H9 (cell line): ENCODE data around the gene CFAP73. TPM values are rescaled to one million over a fixed set of nuclear protein-coding genes. Genes with fewer than 3 reads are reported as not detected.

Experiments
- DNase-seq: peaks from one replicate; pipeline ENCODE4 v3.0.0-alpha.2; 2017
- H2AFZ ChIP-seq: one replicate; pipeline ENCODE4 v1.6.1; 2013; ENCODE audit warnings: mild to moderate bottlenecking, low read length, control low read depth, moderate library complexity
- H2AK5ac ChIP-seq: 2 replicates; pipeline ENCODE4 v1.6.1; 2013; ENCODE audit warnings: low read length, control low read depth, mixed read lengths; ENCODE audit not compliant: insufficient read length
- H2BK120ac ChIP-seq: one replicate; pipeline ENCODE4 v1.6.1; 2013; ENCODE audit warnings: low read depth, mild to moderate bottlenecking, low read length, control low read depth, inconsistent platforms; ENCODE audit not compliant: poor library complexity, severe bottlenecking
- H2BK12ac ChIP-seq: 2 replicates; pipeline ENCODE4 v1.6.1; 2013; ENCODE audit warnings: low read length, control low read depth, mixed read lengths, low read depth; ENCODE audit not compliant: insufficient read length
- H2BK15ac ChIP-seq: 2 replicates; pipeline ENCODE4 v1.6.1; 2013; ENCODE audit warnings: low read depth, low read length, control low read depth
- H2BK20ac ChIP-seq: one replicate; pipeline ENCODE4 v1.6.1; 2013; ENCODE audit warnings: low read depth, mild to moderate bottlenecking, low read length, control low read depth, inconsistent platforms; ENCODE audit not compliant: poor library complexity, severe bottlenecking
- H2BK5ac ChIP-seq: 2 replicates; pipeline ENCODE4 v1.6.1; 2013; ENCODE audit warnings: low read length, control low read depth, mixed read lengths; ENCODE audit not compliant: insufficient read length
- H3K14ac ChIP-seq: 2 replicates; pipeline ENCODE4 v1.6.1; 2013; ENCODE audit warnings: low read length, control low read depth; ENCODE audit not compliant: insufficient read depth
- H3K18ac ChIP-seq: 2 replicates; pipeline ENCODE4 v1.6.1; 2013; ENCODE audit warnings: low read depth, mild to moderate bottlenecking, mixed read lengths, low read length, control low read depth; ENCODE audit not compliant: insufficient read length
- H3K23ac ChIP-seq: 2 replicates; pipeline ENCODE4 v1.6.1; 2013; ENCODE audit warnings: low read length, control low read depth, mixed read lengths, low read depth; ENCODE audit not compliant: insufficient read length
- H3K23me2 ChIP-seq: 2 replicates; pipeline ENCODE4 v1.6.1; 2013; ENCODE audit warnings: low read depth, mild to moderate bottlenecking, mixed read lengths, low read length, control low read depth; ENCODE audit not compliant: insufficient read length, poor library complexity, severe bottlenecking
- H3K27ac ChIP-seq: 2 replicates; pipeline ENCODE4 v1.5.1; 2013; ENCODE audit warnings: low read length, control low read depth, mixed read lengths, low read depth; ENCODE audit not compliant: insufficient read length
- H3K27me3 ChIP-seq: 2 replicates; pipeline ENCODE4 v1.6.1; 2013; ENCODE audit warnings: low read length, control low read depth, inconsistent platforms; ENCODE audit not compliant: insufficient read depth
- H3K4ac ChIP-seq: 2 replicates; pipeline ENCODE4 v1.6.1; 2013; ENCODE audit warnings: low read depth, mild to moderate bottlenecking, control low read depth, inconsistent platforms, low read length, moderate library complexity
- H3K4me1 ChIP-seq: 2 replicates; pipeline ENCODE4 v1.6.1; 2013; ENCODE audit warnings: low read length, control low read depth, inconsistent platforms; ENCODE audit not compliant: insufficient read depth
- H3K4me2 ChIP-seq: 2 replicates; pipeline ENCODE4 v1.6.1; 2013; ENCODE audit warnings: low read length, control low read depth, mixed read lengths; ENCODE audit not compliant: insufficient read length, insufficient read depth
- H3K56ac ChIP-seq: 2 replicates; pipeline ENCODE4 v1.6.1; 2013; ENCODE audit warnings: low read depth, mild to moderate bottlenecking, mixed read lengths, low read length, control low read depth; ENCODE audit not compliant: insufficient read length
- H3K79me1 ChIP-seq: 2 replicates; pipeline ENCODE4 v1.6.1; 2013; ENCODE audit warnings: low read depth, mild to moderate bottlenecking, moderate library complexity, low read length, control low read depth, inconsistent platforms; ENCODE audit not compliant: insufficient read depth, poor library complexity, severe bottlenecking
- H3K79me2 ChIP-seq: 2 replicates; pipeline ENCODE4 v1.6.1; 2013; ENCODE audit warnings: low read length, control low read depth, inconsistent platforms; ENCODE audit not compliant: insufficient read depth
- H3K9ac ChIP-seq: 2 replicates; pipeline ENCODE4 v1.6.1; 2013; ENCODE audit warnings: low read length, control low read depth, mixed read lengths; ENCODE audit not compliant: insufficient read length; ENCODE audit errors: extremely low read depth
- H3K9me3 ChIP-seq: one replicate; pipeline ENCODE4 v1.6.1; 2013; ENCODE audit warnings: low read depth, low read length, inconsistent platforms; ENCODE audit not compliant: control insufficient read depth
- H3T11ph ChIP-seq: one replicate; pipeline ENCODE4 v1.6.1; 2013; ENCODE audit warnings: mild to moderate bottlenecking, low read length, control low read depth, inconsistent platforms
- H4K20me1 ChIP-seq: one replicate; pipeline ENCODE4 v1.6.1; 2013; ENCODE audit not compliant: control insufficient read depth, insufficient read length, insufficient read depth
- H4K5ac ChIP-seq: 2 replicates; pipeline ENCODE4 v1.6.1; 2013; ENCODE audit warnings: low read depth, mild to moderate bottlenecking, mixed read lengths, low read length, control low read depth; ENCODE audit not compliant: insufficient read length
- H4K8ac ChIP-seq: replicated peaks from 2 replicates; pipeline ENCODE4 v1.6.1; 2013; ENCODE audit warnings: low read length, control low read depth, mixed read lengths, low read depth; ENCODE audit not compliant: insufficient read length
- H4K91ac ChIP-seq: 2 replicates; pipeline ENCODE4 v1.6.1; 2013; ENCODE audit warnings: low read depth, mild to moderate bottlenecking, moderate library complexity, mixed read lengths, low read length, control low read depth; ENCODE audit not compliant: insufficient read length
- H3K27ac Mint-ChIP-seq, 3 experiments: 2 replicates in 2 of 3; 3 replicates in 1 of 3; pipeline ENCODE4 v1.8.0; 2020 to 2021; ENCODE audit warnings: mixed read lengths in 3 of 3, mild to moderate bottlenecking in 1 of 3, moderate library complexity in 1 of 3
- H3K27me3 Mint-ChIP-seq: 2 replicates; pipeline ENCODE4 v1.8.0; 2021; ENCODE audit warnings: low read depth, mild to moderate bottlenecking, moderate library complexity, mixed read lengths
- H3K36me3 Mint-ChIP-seq, 3 experiments: 2 replicates in 2 of 3; 3 replicates in 1 of 3; pipeline ENCODE4 v1.8.0; 2020 to 2021; ENCODE audit warnings: low read depth in 3 of 3, mixed read lengths in 3 of 3; ENCODE audit not compliant: insufficient read depth in 1 of 3
- H3K4me1 Mint-ChIP-seq, 2 experiments: 2 replicates each; pipeline ENCODE4 v1.8.0; 2020; ENCODE audit warnings: mixed read lengths in 2 of 2
- H3K4me3 Mint-ChIP-seq, 2 experiments: 2 replicates in 1 of 2; 3 replicates in 1 of 2; pipeline ENCODE4 v1.8.0; 2020 to 2021; ENCODE audit warnings: mild to moderate bottlenecking in 2 of 2, mixed read lengths in 2 of 2, moderate library complexity in 1 of 2
- H3K9me3 Mint-ChIP-seq, 2 experiments: 2 replicates in 1 of 2; 3 replicates in 1 of 2; pipeline ENCODE4 v1.8.0; 2020; ENCODE audit warnings: mild to moderate bottlenecking in 2 of 2, mixed read lengths in 2 of 2, moderate library complexity in 1 of 2
- WGBS: extraction: QIAGEN DNeasy Blood & Tissue Kit; methylation state at CpG from one replicate; pipeline ENCODE4 v1.1.7; 2013; ENCODE audit warnings: missing lambda C conversion rate, low lambda C conversion rate, mixed read lengths; ENCODE audit not compliant: insufficient read length; ENCODE audit errors: extremely low coverage; 5-methylcytosine and 5-hydroxymethylcytosine counted together
- total RNA-seq: library from RNA; stranded (reverse); gene quantifications from 2 replicates; pipeline ENCODE4 v1.2.1, GENCODE V29; 2021
- TF ChIP-seq, protein P1 (sequence below): fragments of 200-600 bp; sonication (generic); conservative IDR thresholded peaks from 3 replicates; pipeline ENCODE4 v1.8.0; 2021; ENCODE audit warnings: antibody characterized with exemption, mild to moderate bottlenecking

Gene CFAP73
- total RNA-seq, 1 experiment from 2014 or later: not detected

DNA sequence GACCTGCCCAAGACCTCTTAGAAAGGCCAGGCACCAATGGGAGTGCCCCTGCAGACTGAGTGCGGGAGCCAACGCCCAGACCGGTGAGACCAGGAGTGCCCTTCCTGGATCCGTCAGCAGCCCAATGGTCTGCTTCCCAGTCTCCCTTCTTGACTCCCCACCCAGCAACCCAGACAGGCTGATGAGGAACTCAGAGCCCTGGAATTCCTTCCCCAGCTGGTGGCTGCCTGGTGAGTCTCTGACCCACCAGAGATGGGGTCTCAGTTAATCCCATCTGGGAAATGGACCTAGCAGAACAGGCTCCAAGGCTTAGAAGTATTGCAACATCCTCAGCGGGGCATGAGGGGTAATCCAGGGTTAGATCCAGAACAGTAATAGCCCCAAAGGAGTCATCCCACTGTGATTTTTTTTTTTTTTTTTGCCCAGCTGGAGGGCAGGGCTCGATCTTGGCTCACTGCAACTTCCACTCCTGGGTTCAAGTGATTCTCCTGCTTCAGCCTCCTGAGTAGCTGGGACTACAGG is 12.5 kb upstream of the CFAP73 start:
- Histone ChIP-seq H3K79me1 (no peaks in the 10 kb centered on the region), H3K4ac (no peak overlapping the region), H4K91ac (no peak overlapping the region), H3K18ac (no peak overlapping the region), H3K56ac (no peak overlapping the region), H4K8ac (no peak overlapping the region), H3K23me2 (peaks cover 12% of the 10 kb centered on the region), H3K79me2 (no peaks in the 10 kb centered on the region), H3K23ac (no peak overlapping the region), H3K4me2 (no peak overlapping the region), H2AK5ac (no peak overlapping the region), H2BK20ac (no peak overlapping the region), H3T11ph (no peak overlapping the region), H2BK5ac (no peak overlapping the region), H3K9ac (no peak overlapping the region), H4K5ac (no peak overlapping the region), H3K4me1 (no peaks in the 10 kb centered on the region), H3K27me3 (no peaks in the 10 kb centered on the region), H2BK15ac (no peak overlapping the region), H2BK12ac (no peak overlapping the region), H2BK120ac (no peak overlapping the region), H3K14ac (no peak overlapping the region), H4K20me1 (no peaks in the 10 kb centered on the region), H2AFZ (no peak overlapping the region), H3K9me3 (no peaks in the 10 kb centered on the region), H3K27ac (no peak overlapping the region)
- peaks cover 36% of the 10 kb centered on the region for H3K27me3 Mint-ChIP-seq
- peak overlapping the region in 1 of 2 experiments; percentile 35; a peak in 1 of 5 replicates for H3K4me3 Mint-ChIP-seq
- peaks cover 8 to 16% of the 10 kb centered on the region in 2 experiments for H3K4me1 Mint-ChIP-seq
- no peaks in the 10 kb centered on the region for H3K36me3 Mint-ChIP-seq
- no peak overlapping the region for H3K27ac Mint-ChIP-seq
- H3K9me3 Mint-ChIP-seq: no peaks in the 10 kb centered on the region; a peak in 1 of 5 replicates
- no peak for DNase-seq
- no CpG with 5 or more reads among the region's 6 CpGs for WGBS
- TF ChIP-seq, protein P1, sequence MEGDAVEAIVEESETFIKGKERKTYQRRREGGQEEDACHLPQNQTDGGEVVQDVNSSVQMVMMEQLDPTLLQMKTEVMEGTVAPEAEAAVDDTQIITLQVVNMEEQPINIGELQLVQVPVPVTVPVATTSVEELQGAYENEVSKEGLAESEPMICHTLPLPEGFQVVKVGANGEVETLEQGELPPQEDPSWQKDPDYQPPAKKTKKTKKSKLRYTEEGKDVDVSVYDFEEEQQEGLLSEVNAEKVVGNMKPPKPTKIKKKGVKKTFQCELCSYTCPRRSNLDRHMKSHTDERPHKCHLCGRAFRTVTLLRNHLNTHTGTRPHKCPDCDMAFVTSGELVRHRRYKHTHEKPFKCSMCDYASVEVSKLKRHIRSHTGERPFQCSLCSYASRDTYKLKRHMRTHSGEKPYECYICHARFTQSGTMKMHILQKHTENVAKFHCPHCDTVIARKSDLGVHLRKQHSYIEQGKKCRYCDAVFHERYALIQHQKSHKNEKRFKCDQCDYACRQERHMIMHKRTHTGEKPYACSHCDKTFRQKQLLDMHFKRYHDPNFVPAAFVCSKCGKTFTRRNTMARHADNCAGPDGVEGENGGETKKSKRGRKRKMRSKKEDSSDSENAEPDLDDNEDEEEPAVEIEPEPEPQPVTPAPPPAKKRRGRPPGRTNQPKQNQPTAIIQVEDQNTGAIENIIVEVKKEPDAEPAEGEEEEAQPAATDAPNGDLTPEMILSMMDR: no peak
